HepG2 (cell line): Measurements from ENCODE around the gene ABCA3. TPM values are rescaled to one million over a fixed set of nuclear protein-coding genes. Genes with fewer than 3 reads are reported as not detected.

ENCODE experiments used
- ATAC-seq: fragments of 200-7000 bp; cut with Tn5 transposase; 3 replicates; pipeline ENCODE4 v1.9.1; 2020; ENCODE audit warnings: mild to moderate bottlenecking, moderate library complexity
- BruUV-seq: library from RNA; stranded (reverse); fragments of 400-500 nt; replicated peaks from 2 replicates; lab custom pipeline; 2021; lab: Mats Ljungman, UMichigan
- CTCF ChIA-PET: fragments of 300-600 bp; formaldehyde crosslinking; extraction: SDS; loops from one replicate; lab custom pipeline; 2021; ENCODE audit warnings: low total read pairs, inconsistent platforms, low intra/inter-chr PET ratio; lab: Yijun Ruan, JAX
- POLR2A ChIA-PET: fragments of 350-600 bp; sonication (Branson Sonifier 250); formaldehyde crosslinking; loops from one replicate; lab custom pipeline; 2020; ENCODE audit warnings: antibody characterized with exemption, inconsistent platforms; lab: Yijun Ruan, JAX
- DNase-seq: peaks from one replicate; pipeline ENCODE4 v3.0.0-alpha.2; 2015; ENCODE audit warnings: low spot score
- FAIRE-seq: peaks from 3 replicates; lab custom pipeline; 2011; peaks lifted over from hg19 to GRCh38; lab: Jason Lieb, UNC
- H2AFZ ChIP-seq: one replicate; pipeline ENCODE4 v1.6.1; 2011; ENCODE audit warnings: low read length, inconsistent platforms
- H3K27ac ChIP-seq: fragments of 300-600 bp; 3 replicates; pipeline ENCODE4 v1.8.0; 2011; ENCODE audit warnings: mixed run types, mild to moderate bottlenecking, mixed read lengths, low read length, inconsistent platforms; ENCODE audit not compliant: insufficient read depth; ENCODE audit errors: extremely low read length
- H3K27me3 ChIP-seq, 2 experiments: fragments of 200-600 bp in 1 of 2; 2 replicates in 1 of 2; 3 replicates in 1 of 2; pipeline versions ENCODE4 v1.6.0 to v1.8.0; 2011; ENCODE audit warnings: low read length in 2 of 2, mild to moderate bottlenecking in 2 of 2, moderate library complexity in 2 of 2, inconsistent platforms in 1 of 2; ENCODE audit not compliant: insufficient read depth in 2 of 2, control insufficient read depth in 1 of 2
- H3K36me3 ChIP-seq, 2 experiments: fragments of 200-600 bp in 1 of 2; replicated peaks in 1 of 2; 2 replicates in 1 of 2; 3 replicates in 1 of 2; pipeline versions ENCODE4 v1.5.1 to v1.8.0; 2011; ENCODE audit warnings: low read length in 2 of 2, inconsistent platforms in 1 of 2; ENCODE audit not compliant: insufficient read depth in 2 of 2, control insufficient read depth in 1 of 2
- H3K4me1 ChIP-seq: 2 replicates; pipeline ENCODE4 v1.5.1; 2012; ENCODE audit warnings: low read length, inconsistent platforms; ENCODE audit not compliant: insufficient read depth
- H3K4me2 ChIP-seq: 2 replicates; pipeline ENCODE4 v1.6.0; 2011; ENCODE audit warnings: low read depth, low read length, inconsistent platforms
- H3K4me3 ChIP-seq, 3 experiments: fragments of 200-600 bp in 1 of 3; sonication (generic), shearing (Covaris generic) in 1 of 3; replicated peaks in 1 of 3; 2 replicates each; pipeline ENCODE4 v1.5.1; 2011 to 2016; ENCODE audit warnings: low read length in 3 of 3, inconsistent platforms in 2 of 3, low read depth in 2 of 3, mild to moderate bottlenecking in 2 of 3, control low read depth in 1 of 3, mixed read lengths in 1 of 3; ENCODE audit not compliant: insufficient read depth in 1 of 3
- H3K79me2 ChIP-seq: one replicate; pipeline ENCODE4 v1.6.1; 2011; ENCODE audit warnings: low read length, inconsistent platforms; ENCODE audit not compliant: insufficient read depth
- H3K9ac ChIP-seq: 2 replicates; pipeline ENCODE4 v1.6.0; 2011; ENCODE audit warnings: mild to moderate bottlenecking, low read depth, low read length, inconsistent platforms; ENCODE audit not compliant: insufficient read depth
- H3K9me3 ChIP-seq: 2 replicates; pipeline ENCODE4 v1.5.1; 2012; ENCODE audit warnings: mild to moderate bottlenecking, low read length
- H4K20me1 ChIP-seq: 2 replicates; pipeline ENCODE4 v1.6.0; 2011; ENCODE audit warnings: inconsistent platforms, mild to moderate bottlenecking, low read length, moderate library complexity; ENCODE audit not compliant: insufficient read depth
- AGO2 ChIP-seq: fragments of 200-400 bp; formaldehyde crosslinking; optimal IDR thresholded peaks from 2 replicates; pipeline ENCODE3; 2017; ENCODE audit warnings: mild to moderate bottlenecking, low read depth, low read length, moderate library complexity
- EED ChIP-seq: sonication (generic); formaldehyde crosslinking; IDR thresholded peaks from 2 replicates; pipeline ENCODE4 v1.5.0; 2020; ENCODE audit warnings: mild to moderate bottlenecking, missing genetic modification reagents
- TFDP2 ChIP-seq: sonication (generic); formaldehyde crosslinking; IDR thresholded peaks from 2 replicates; pipeline ENCODE4 v1.4.0; 2020; ENCODE audit warnings: missing genetic modification reagents
- ZNF17 ChIP-seq: sonication (generic); formaldehyde crosslinking; IDR thresholded peaks from 2 replicates; pipeline ENCODE4 v1.5.0; 2020; ENCODE audit warnings: mild to moderate bottlenecking, missing genetic modification reagents
- ZNF33A ChIP-seq: sonication (generic); formaldehyde crosslinking; IDR thresholded peaks from 2 replicates; pipeline ENCODE4 v1.5.1; 2020; ENCODE audit warnings: missing genetic modification reagents, mild to moderate bottlenecking, moderate library complexity, borderline replicate concordance
- ZNF512 ChIP-seq: sonication (generic); formaldehyde crosslinking; IDR thresholded peaks from 2 replicates; pipeline ENCODE4 v1.4.0; 2020; ENCODE audit warnings: mild to moderate bottlenecking, missing genetic modification reagents
- ZNF598 ChIP-seq: sonication (generic); formaldehyde crosslinking; IDR thresholded peaks from 2 replicates; pipeline ENCODE4 v1.5.1; 2020; ENCODE audit warnings: mild to moderate bottlenecking, missing genetic modification reagents, borderline replicate concordance
- WGBS: methylation state at CpG from one replicate; pipeline ENCODE4 v1.1.6; 2017; ENCODE audit warnings: low lambda C conversion rate; 5-methylcytosine and 5-hydroxymethylcytosine counted together
- in situ Hi-C: cut with HindIII; loops from 2 replicates; pipeline ENCODE4 v1.10.0; 2017; ENCODE audit warnings: low pct_unique_long_range_greater_than_20kb; ENCODE audit not compliant: extremely low pct_ligation_motif_present
- intact Hi-C: fragments of 100-400 bp; cut with micrococcal nuclease; formaldehyde crosslinking; loops from one replicate; pipeline ENCODE4 v1.10.0; 2022; ENCODE audit not compliant: unreplicated experiment
- polyA plus RNA-seq, 8 experiments: library from polyadenylated mRNA; depleted of rRNA in 3 of 8; stranded (reverse) in 7 of 8; unstranded in 1 of 8; fragments of >200 nt; fragmentation: Illumina TruSeq in 4 of 8; extraction: Trizol in 4 of 8; gene quantifications; 2 replicates each; pipeline versions ENCODE4 v1.2.1 to v1.2.3, GENCODE V29; 2011 to 2016; ENCODE audit warnings: low read depth in 4 of 8, missing spikeins in 1 of 8, mixed read lengths in 1 of 8; ENCODE audit not compliant: insufficient read depth in 1 of 8
- total RNA-seq, 5 experiments: library from RNA; depleted of rRNA; stranded (reverse); fragments of >200 nt; fragmentation: Illumina TruSeq; extraction: Trizol; gene quantifications; 2 replicates each; pipeline ENCODE4 v1.2.3, GENCODE V29; 2016; ENCODE audit warnings: low read depth in 1 of 5

The ABCA3 gene
- total and polyA plus RNA-seq, 2 of the 13 experiments (the other 11 are each of a cell fraction or from before 2014, with no cell fraction given) = 0.60 to 1.5 TPM

- no peak for TF ChIP-seq EED
Measured at GRCh38 chr16:2229091-2229490, 111.4 kb downstream of the ABCA3 start (continued).

GRCh38 chr16:2228161-2228824 lies 112.2 kb downstream of the ABCA3 start:
- ChIA-PET CTCF (no interaction called here), POLR2A (interaction anchor here (3.1 kb wide), 1 partner anchor 23 kb away, joined by 56 read pairs; the partner anchor contains the start of gene ECI1)
- H3K4me3 ChIP-seq = no peak overlapping the region
- H3K27ac ChIP-seq = no peak overlapping the region
- no peaks in the 10 kb centered on the region for H3K9me3 ChIP-seq
- ATAC-seq (no peak), DNase-seq (no peak), FAIRE-seq (no peak)
- H2AFZ ChIP-seq = no peak overlapping the region
- intact Hi-C loops (no loop called here), in situ Hi-C loops (no loop called here)
- H3K4me2 ChIP-seq = no peak overlapping the region
- TF ChIP-seq ZNF598 (CRISPR knock-in tag) (no peak), ZNF512 (no peak), ZNF17 (CRISPR knock-in tag) (no peak), ZNF33A (CRISPR knock-in tag) (no peak), AGO2 (peak; percentile 20), TFDP2 (CRISPR knock-in tag) (no peak)
- no peak overlapping the region for H3K9ac ChIP-seq
- peaks cover 21 to 43% of the 10 kb centered on the region in 2 experiments; a peak in 4 of 5 replicates for H3K36me3 ChIP-seq
- peaks cover 30% of the 10 kb centered on the region for H3K4me1 ChIP-seq
- H4K20me1 ChIP-seq = peaks cover 11% of the 10 kb centered on the region
- 98% methylated on average over 13 of the region's 25 CpGs for WGBS
- peaks cover 18% of the 10 kb centered on the region for H3K79me2 ChIP-seq
- H3K27me3 ChIP-seq = no peaks in the 10 kb centered on the region
- BruUV-seq = no TSS peak
